ENCODE measurements around the gene COMT. TPM values are rescaled to one million over a fixed set of nuclear protein-coding genes. Genes with fewer than 3 reads are reported as not detected.
A peak's percentile ranks its signal among the peaks of the same experiment; 100 is the strongest.

COMT gene
- total and polyA plus RNA-seq, 3 donors from 2014 or later = 147 to 427 (median 278) TPM

- intact Hi-C loops (cut with DNase I; ENCODE audit: low total_unique reads) = no loop called here
- DNase-seq = peak; percentile 57
- no peak overlapping the region for H3K27ac ChIP-seq
These were observed 67.5 kb downstream of the COMT start for GRCh38 chr22:20009018-20009491.

GRCh38 chr22:20009582-20010306 lies 68.2 kb downstream of the COMT start:
- Histone ChIP-seq H3K27ac (no peak overlapping the region), H3K36me3 (ENCODE audit: low read depth, missing control alignments) (no peaks in the 10 kb centered on the region), H3K9me3 (no peaks in the 10 kb centered on the region), H3K27me3 (no peaks in the 10 kb centered on the region), H3K4me1 (peaks cover 3% of the 10 kb centered on the region), H3K4me3 (no peak overlapping the region)
- intact Hi-C loops (cut with DNase I; ENCODE audit: low total_unique reads) = loop anchor here (5.0 kb wide), 1 partner anchor 37 kb away; no protein-coding TSS in a partner anchor
- WGBS, 2 donors = 96% methylated on average over 7 to 8 of the region's 8 CpGs
- TF ChIP-seq POLR2A (IDR thresholded peaks at IDR 0.05) = no peak
- TF ChIP-seq, protein P1, sequence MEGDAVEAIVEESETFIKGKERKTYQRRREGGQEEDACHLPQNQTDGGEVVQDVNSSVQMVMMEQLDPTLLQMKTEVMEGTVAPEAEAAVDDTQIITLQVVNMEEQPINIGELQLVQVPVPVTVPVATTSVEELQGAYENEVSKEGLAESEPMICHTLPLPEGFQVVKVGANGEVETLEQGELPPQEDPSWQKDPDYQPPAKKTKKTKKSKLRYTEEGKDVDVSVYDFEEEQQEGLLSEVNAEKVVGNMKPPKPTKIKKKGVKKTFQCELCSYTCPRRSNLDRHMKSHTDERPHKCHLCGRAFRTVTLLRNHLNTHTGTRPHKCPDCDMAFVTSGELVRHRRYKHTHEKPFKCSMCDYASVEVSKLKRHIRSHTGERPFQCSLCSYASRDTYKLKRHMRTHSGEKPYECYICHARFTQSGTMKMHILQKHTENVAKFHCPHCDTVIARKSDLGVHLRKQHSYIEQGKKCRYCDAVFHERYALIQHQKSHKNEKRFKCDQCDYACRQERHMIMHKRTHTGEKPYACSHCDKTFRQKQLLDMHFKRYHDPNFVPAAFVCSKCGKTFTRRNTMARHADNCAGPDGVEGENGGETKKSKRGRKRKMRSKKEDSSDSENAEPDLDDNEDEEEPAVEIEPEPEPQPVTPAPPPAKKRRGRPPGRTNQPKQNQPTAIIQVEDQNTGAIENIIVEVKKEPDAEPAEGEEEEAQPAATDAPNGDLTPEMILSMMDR (IDR thresholded peaks at IDR 0.05) = no peak
- no peak for DNase-seq

More at GRCh38 chr22:20009018-20009491, 67.5 kb downstream of the COMT start:
- Histone ChIP-seq H3K4me1 (peaks cover 3% of the 10 kb centered on the region), H3K9me3 (no peaks in the 10 kb centered on the region), H3K36me3 (ENCODE audit: low read depth, missing control alignments) (no peaks in the 10 kb centered on the region), H3K4me3 (no peak overlapping the region), H3K27me3 (no peaks in the 10 kb centered on the region)
- TF ChIP-seq, protein P1 (IDR thresholded peaks at IDR 0.05) = no peak
- TF ChIP-seq POLR2A (IDR thresholded peaks at IDR 0.05) = no peak
- WGBS, 2 donors = 68 to 70% methylated on average over 6 to 9 of the region's 9 CpGs

- no peak overlapping the region for H3K27ac ChIP-seq
- DNase-seq = no peak
These were observed 68.9 kb downstream of the COMT start for GRCh38 chr22:20010307-20011122.

GRCh38 chr22:20011123-20011992 lies 69.8 kb downstream of the COMT start:
- Histone ChIP-seq H3K27me3 (no peaks in the 10 kb centered on the region), H3K9me3 (no peaks in the 10 kb centered on the region), H3K4me1 (peaks cover 3% of the 10 kb centered on the region), H3K27ac (no peak overlapping the region), H3K4me3 (no peak overlapping the region), H3K36me3 (ENCODE audit: low read depth, missing control alignments) (no peaks in the 10 kb centered on the region)
- TF ChIP-seq, protein P1 (IDR thresholded peaks at IDR 0.05) = no peak
- no peak for TF ChIP-seq POLR2A (IDR thresholded peaks at IDR 0.05)
- intact Hi-C loops (cut with DNase I; ENCODE audit: low total_unique reads) = loop anchor here (5.0 kb wide), 1 partner anchor 39 kb away; no protein-coding TSS in a partner anchor
- 83 to 90% methylated on average over 10 to 20 of the region's 20 CpGs for WGBS, 2 donors
- no peak for DNase-seq

More at GRCh38 chr22:20010307-20011122, 68.9 kb downstream of the COMT start:
- TF ChIP-seq, protein P1 (IDR thresholded peaks at IDR 0.05) = no peak
- no peak for TF ChIP-seq POLR2A (IDR thresholded peaks at IDR 0.05)
- 92 to 93% methylated on average over 3 to 14 of the region's 14 CpGs for WGBS, 2 donors
- H3K4me1 ChIP-seq = peaks cover 3% of the 10 kb centered on the region
- no peak overlapping the region for H3K4me3 ChIP-seq
- H3K36me3 ChIP-seq (ENCODE audit: low read depth, missing control alignments) = no peaks in the 10 kb centered on the region
- no peaks in the 10 kb centered on the region for H3K27me3 ChIP-seq
- no peaks in the 10 kb centered on the region for H3K9me3 ChIP-seq
- intact Hi-C loops (cut with DNase I; ENCODE audit: low total_unique reads) = loop anchor here (5.0 kb wide), 1 partner anchor 38 kb away; no protein-coding TSS in a partner anchor
